ENCODE data around the gene GRK6.

- TF ChIP-seq CTCF (IDR thresholded peaks at IDR 0.05) (no peak), POLR2A (IDR thresholded peaks at IDR 0.05) (no peak)
These were observed 48.4 kb upstream of the GRK6 start for GRCh38 chr5:177377851-177378776.

Measured in tibial nerve (tissue), 3 donors.